Keratinocyte (primary cell): ENCODE measurements around the gene LRRC10B. TPM values are rescaled to one million over a fixed set of nuclear protein-coding genes. Genes with fewer than 3 reads are reported as not detected.

ENCODE experiments used
- DNase-seq: peaks from one replicate; pipeline ENCODE4 v3.0.0-alpha.2; 2011; ENCODE audit warnings: low read depth, missing footprints, low spot score
- FAIRE-seq: peaks from 2 replicates; lab custom pipeline; 2011; peaks lifted over from hg19 to GRCh38; lab: Jason Lieb, UNC
- H2AFZ ChIP-seq: 2 replicates; pipeline ENCODE4 v1.6.0; 2012; ENCODE audit warnings: low read length, control low read depth, inconsistent platforms; ENCODE audit not compliant: control insufficient read depth
- H3K27ac ChIP-seq: 2 replicates; pipeline ENCODE4 v1.5.1; 2011; ENCODE audit warnings: low read length; ENCODE audit not compliant: control insufficient read depth, insufficient read depth
- H3K27me3 ChIP-seq: 3 replicates; pipeline ENCODE4 v1.6.0; 2011; ENCODE audit warnings: low read length; ENCODE audit not compliant: control insufficient read depth, insufficient read depth; ENCODE audit errors: extremely low read depth
- H3K36me3 ChIP-seq, 2 experiments: 2 replicates in 1 of 2; 3 replicates in 1 of 2; pipeline ENCODE4 v1.5.1; 2011; ENCODE audit warnings: low read length in 2 of 2, mild to moderate bottlenecking in 1 of 2; ENCODE audit not compliant: control insufficient read depth in 2 of 2, insufficient read depth in 2 of 2; ENCODE audit errors: extremely low read depth in 1 of 2
- H3K4me1 ChIP-seq: 3 replicates; pipeline ENCODE4 v1.5.1; 2011; ENCODE audit warnings: low read length; ENCODE audit not compliant: control insufficient read depth, insufficient read depth; ENCODE audit errors: extremely low read depth
- H3K4me2 ChIP-seq: 3 replicates; pipeline ENCODE4 v1.6.0; 2011; ENCODE audit warnings: low read depth, low read length; ENCODE audit not compliant: control insufficient read depth, insufficient read depth; ENCODE audit errors: extremely low read depth
- H3K4me3 ChIP-seq, 3 experiments: fragments of 200-600 bp in 1 of 3; sonication (generic) in 1 of 3; 2 replicates in 2 of 3; 3 replicates in 1 of 3; pipeline ENCODE4 v1.5.1; 2011 to 2016; ENCODE audit warnings: low read length in 3 of 3, mild to moderate bottlenecking in 3 of 3, control low read depth in 2 of 3, inconsistent platforms in 1 of 3, low read depth in 1 of 3, mixed read lengths in 1 of 3, mixed run types in 1 of 3, moderate library complexity in 1 of 3; ENCODE audit not compliant: control insufficient read depth in 2 of 3, insufficient read depth in 2 of 3; ENCODE audit errors: extremely low read depth in 1 of 3
- H3K79me2 ChIP-seq: 2 replicates; pipeline ENCODE4 v1.6.0; 2012; ENCODE audit warnings: low read length; ENCODE audit not compliant: control insufficient read depth, insufficient read depth
- H3K9ac ChIP-seq: 3 replicates; pipeline ENCODE4 v1.6.0; 2011; ENCODE audit warnings: low read length; ENCODE audit not compliant: control insufficient read depth, insufficient read depth; ENCODE audit errors: extremely low read depth
- H3K9me1 ChIP-seq: 3 replicates; pipeline ENCODE4 v1.6.0; 2011; ENCODE audit warnings: low read length; ENCODE audit not compliant: control insufficient read depth, insufficient read depth; ENCODE audit errors: extremely low read depth
- H3K9me3 ChIP-seq: 2 replicates; pipeline ENCODE4 v1.5.1; 2012; ENCODE audit warnings: low read depth, low read length; ENCODE audit not compliant: control insufficient read depth
- H4K20me1 ChIP-seq: 3 replicates; pipeline ENCODE4 v1.6.0; 2011; ENCODE audit warnings: low read length; ENCODE audit not compliant: control insufficient read depth, insufficient read depth; ENCODE audit errors: extremely low read depth
- EZH2 ChIP-seq: IDR thresholded peaks from one replicate; pipeline ENCODE4 v1.6.1; 2012; ENCODE audit warnings: inconsistent platforms, mild to moderate bottlenecking, low read length, moderate library complexity
- dilution Hi-C: fragments of 300-500 bp; cut with MboI; formaldehyde crosslinking; loops from one replicate; pipeline ENCODE4 v1.7.0; 2020; ENCODE audit warnings: low sequenced_read_pairs; ENCODE audit not compliant: extremely low pct_ligation_motif_present
- polyA plus RNA-seq, 5 experiments: library from polyadenylated mRNA; depleted of rRNA in 3 of 5; stranded (reverse) in 3 of 5; stranded (forward) in 1 of 5; unstranded in 1 of 5; fragments of >200 nt; gene quantifications; 1 replicate in 1 of 5; 2 replicates in 3 of 5; 3 replicates in 1 of 5; pipeline versions ENCODE4 v1.2.1 to v1.2.3, GENCODE V29; 2011 to 2012; ENCODE audit warnings: missing spikeins in 2 of 5, low read depth in 1 of 5, low replicate concordance in 1 of 5
- TF ChIP-seq, protein P1 (sequence below), 3 experiments: IDR thresholded peaks in 1 of 3; conservative IDR thresholded peaks in 1 of 3; optimal IDR thresholded peaks in 1 of 3; 2 replicates in 2 of 3; 3 replicates in 1 of 3; pipeline versions ENCODE3 to v1.5.1; 2011; ENCODE audit warnings: low read length in 3 of 3, mild to moderate bottlenecking in 3 of 3, moderate library complexity in 2 of 3, control low read depth in 1 of 3, inconsistent platforms in 1 of 3; ENCODE audit not compliant: insufficient read depth in 2 of 3; ENCODE audit errors: extremely low read depth in 1 of 3

The LRRC10B gene
- polyA plus RNA-seq, 1 donor (not counting 4 experiments of a cell fraction or from before 2014, with no cell fraction given): not detected

DNA sequence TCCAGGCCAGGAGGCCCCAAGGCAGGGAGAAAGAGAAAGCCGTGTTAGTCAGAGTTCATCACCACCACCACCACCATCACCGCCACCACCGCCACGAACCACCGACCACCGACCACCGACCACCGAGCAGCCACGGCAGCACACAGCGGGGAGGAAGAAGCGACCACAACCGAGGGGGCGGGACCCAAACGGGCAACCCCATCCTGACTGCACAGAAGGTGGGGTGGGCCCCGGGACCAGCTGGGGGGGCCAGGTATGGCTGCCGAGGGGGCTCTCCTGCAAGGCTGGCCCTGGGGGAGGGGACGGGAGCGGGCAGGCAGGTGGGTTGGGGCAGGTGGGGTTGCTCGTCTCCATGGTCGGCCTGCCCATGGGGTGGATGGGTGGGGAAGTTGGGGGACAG, 38.1 kb downstream of the LRRC10B start:
- Histone ChIP-seq H3K79me2 (no peaks in the 10 kb centered on the region), H3K9me1 (peaks cover 3% of the 10 kb centered on the region), H3K27ac (no peak overlapping the region), H3K9ac (no peak overlapping the region), H3K4me1 (no peaks in the 10 kb centered on the region), H3K4me2 (no peak overlapping the region), H3K27me3 (no peaks in the 10 kb centered on the region), H3K36me3 (no peaks in the 10 kb centered on the region), H3K4me3 (no peak overlapping the region), H4K20me1 (peaks cover 4% of the 10 kb centered on the region), H3K9me3 (no peaks in the 10 kb centered on the region), H2AFZ (no peak overlapping the region)
- TF ChIP-seq, protein P1, sequence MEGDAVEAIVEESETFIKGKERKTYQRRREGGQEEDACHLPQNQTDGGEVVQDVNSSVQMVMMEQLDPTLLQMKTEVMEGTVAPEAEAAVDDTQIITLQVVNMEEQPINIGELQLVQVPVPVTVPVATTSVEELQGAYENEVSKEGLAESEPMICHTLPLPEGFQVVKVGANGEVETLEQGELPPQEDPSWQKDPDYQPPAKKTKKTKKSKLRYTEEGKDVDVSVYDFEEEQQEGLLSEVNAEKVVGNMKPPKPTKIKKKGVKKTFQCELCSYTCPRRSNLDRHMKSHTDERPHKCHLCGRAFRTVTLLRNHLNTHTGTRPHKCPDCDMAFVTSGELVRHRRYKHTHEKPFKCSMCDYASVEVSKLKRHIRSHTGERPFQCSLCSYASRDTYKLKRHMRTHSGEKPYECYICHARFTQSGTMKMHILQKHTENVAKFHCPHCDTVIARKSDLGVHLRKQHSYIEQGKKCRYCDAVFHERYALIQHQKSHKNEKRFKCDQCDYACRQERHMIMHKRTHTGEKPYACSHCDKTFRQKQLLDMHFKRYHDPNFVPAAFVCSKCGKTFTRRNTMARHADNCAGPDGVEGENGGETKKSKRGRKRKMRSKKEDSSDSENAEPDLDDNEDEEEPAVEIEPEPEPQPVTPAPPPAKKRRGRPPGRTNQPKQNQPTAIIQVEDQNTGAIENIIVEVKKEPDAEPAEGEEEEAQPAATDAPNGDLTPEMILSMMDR (optimal IDR thresholded peaks at IDR 0.05 in 1 of 3, IDR thresholded peaks at IDR 0.05 in 1 of 3, conservative IDR thresholded peaks at IDR 0.05 in 1 of 3; ENCODE audit: extremely low read depth in 1 of 3, insufficient read depth in 2 of 3, low read length in 3 of 3): no peak
- no peak for TF ChIP-seq EZH2
- no peak for FAIRE-seq
- no peak for DNase-seq
- dilution Hi-C loops: no loop called here

DNA sequence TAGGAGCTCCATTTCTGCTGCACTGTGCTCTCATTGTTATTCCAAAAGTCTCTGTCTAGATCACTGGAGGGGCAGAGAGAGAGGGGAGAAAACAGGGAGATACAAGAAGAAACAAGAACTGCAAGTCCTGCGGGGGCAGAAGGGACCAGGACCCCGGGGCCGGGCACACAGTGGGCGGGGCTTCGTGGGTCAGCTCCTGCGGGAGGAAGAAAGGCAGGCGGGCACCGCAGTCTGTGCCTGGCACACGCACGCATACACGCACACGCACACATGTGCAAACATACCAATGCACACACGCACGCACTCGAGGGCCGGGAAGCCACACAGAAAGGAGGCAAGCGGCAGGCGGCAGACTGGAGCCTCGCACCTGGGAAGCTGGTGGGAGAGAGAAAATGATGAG, 38.7 kb downstream of the LRRC10B start:
- DNase-seq (no peak), FAIRE-seq (no peak)
- Histone ChIP-seq H3K4me1 (no peaks in the 10 kb centered on the region), H2AFZ (no peak overlapping the region), H3K9me1 (peaks cover 3% of the 10 kb centered on the region), H3K79me2 (no peaks in the 10 kb centered on the region), H3K27ac (no peak overlapping the region), H3K9me3 (no peaks in the 10 kb centered on the region), H3K9ac (no peak overlapping the region), H3K27me3 (peaks cover under 1% of the 10 kb centered on the region), H3K4me2 (no peak overlapping the region), H4K20me1 (peaks cover 4% of the 10 kb centered on the region), H3K36me3 (no peaks in the 10 kb centered on the region), H3K4me3 (no peak overlapping the region)
- TF ChIP-seq, protein P1 (optimal IDR thresholded peaks at IDR 0.05 in 1 of 3, IDR thresholded peaks at IDR 0.05 in 1 of 3, conservative IDR thresholded peaks at IDR 0.05 in 1 of 3; ENCODE audit: extremely low read depth in 1 of 3, insufficient read depth in 2 of 3, low read length in 3 of 3): no peak
- TF ChIP-seq EZH2: no peak
- dilution Hi-C loops: no loop called here
